SK-N-SH (cell line): ENCODE data around the gene CHPF2. TPM values are rescaled to one million over a fixed set of nuclear protein-coding genes. Genes with fewer than 3 reads are reported as not detected.

Experiments
- CTCF ChIA-PET: fragments of 300-600, 350-600 bp; formaldehyde crosslinking; extraction: SDS; loops from one replicate; lab custom pipeline; 2021; lab: Yijun Ruan, JAX
- POLR2A ChIA-PET: fragments of 350-600 bp; sonication (Branson Sonifier 250); formaldehyde crosslinking; extraction: SDS; loops from one replicate; lab custom pipeline; 2020; ENCODE audit warnings: antibody characterized with exemption, inconsistent platforms; lab: Yijun Ruan, JAX
- DNase-seq: peaks from one replicate; pipeline ENCODE4 v3.0.0; 2012
- H2AFZ ChIP-seq: fragments of 200-600 bp; sonication (generic); 2 replicates; pipeline ENCODE4 v1.8.1; 2016; ENCODE audit warnings: antibody characterized with exemption, mild to moderate bottlenecking, low read depth
- H3F3A ChIP-seq: fragments of 200-600 bp; sonication (generic); replicated peaks from 2 replicates; pipeline ENCODE3; 2016; ENCODE audit warnings: antibody characterized with exemption, mild to moderate bottlenecking; ENCODE audit not compliant: insufficient read depth
- H3K27ac ChIP-seq, 2 experiments: fragments of 200-500 bp in 1 of 2; fragments of 200-600 bp in 1 of 2; sonication (Bioruptor generic) in 1 of 2; sonication (generic), shearing (Covaris generic) in 1 of 2; 2 replicates each; pipeline versions ENCODE4 v1.5.1 to v1.6.1; 2014 to 2016; ENCODE audit warnings: low read depth in 2 of 2, inconsistent platforms in 1 of 2, low read length in 1 of 2, mild to moderate bottlenecking in 1 of 2, mixed read lengths in 1 of 2
- H3K27me3 ChIP-seq: fragments of 200-600 bp; sonication (generic), shearing (Covaris generic); 2 replicates; pipeline ENCODE4 v1.6.1; 2016; ENCODE audit warnings: mixed run types; ENCODE audit not compliant: insufficient read depth
- H3K36me3 ChIP-seq, 2 experiments: fragments of 200-500 bp in 1 of 2; fragments of 200-600 bp in 1 of 2; sonication (Bioruptor generic) in 1 of 2; sonication (generic) in 1 of 2; replicated peaks in 1 of 2; 2 replicates each; pipeline versions ENCODE3 to v1.5.1; 2014 to 2016; ENCODE audit warnings: low read length in 1 of 2, mild to moderate bottlenecking in 1 of 2; ENCODE audit not compliant: insufficient read depth in 2 of 2, control insufficient read depth in 1 of 2
- H3K4me1 ChIP-seq, 2 experiments: fragments of 200-500 bp in 1 of 2; fragments of 200-600 bp in 1 of 2; sonication (Bioruptor generic) in 1 of 2; sonication (generic), shearing (Covaris generic) in 1 of 2; 2 replicates each; pipeline versions ENCODE4 v1.5.1 to v1.6.1; 2014 to 2016; ENCODE audit warnings: low read depth in 1 of 2, low read length in 1 of 2, mixed run types in 1 of 2; ENCODE audit not compliant: insufficient read depth in 2 of 2, control insufficient read depth in 1 of 2
- H3K4me2 ChIP-seq: fragments of 200-600 bp; sonication (generic), shearing (Covaris generic); 2 replicates; pipeline ENCODE4 v1.6.1; 2017; ENCODE audit warnings: mixed run types
- H3K4me3 ChIP-seq, 2 experiments: fragments of 200-500 bp in 1 of 2; fragments of 200-600 bp in 1 of 2; sonication (Bioruptor generic) in 1 of 2; sonication (generic), shearing (Covaris generic) in 1 of 2; 2 replicates each; pipeline versions ENCODE4 v1.5.1 to v1.8.1; 2014 to 2016; ENCODE audit warnings: low read depth in 2 of 2, inconsistent platforms in 1 of 2, low read length in 1 of 2, mild to moderate bottlenecking in 1 of 2, mixed read lengths in 1 of 2, moderate library complexity in 1 of 2
- H3K79me2 ChIP-seq: fragments of 200-600 bp; sonication (generic); 2 replicates; pipeline ENCODE4 v1.8.1; 2017; ENCODE audit warnings: mild to moderate bottlenecking; ENCODE audit not compliant: insufficient read depth
- H3K9ac ChIP-seq: fragments of 200-600 bp; sonication (generic); 2 replicates; pipeline ENCODE4 v1.6.1; 2017; ENCODE audit warnings: mixed run types
- H3K9me2 ChIP-seq: fragments of 200-600 bp; sonication (generic); 2 replicates; pipeline ENCODE4 v1.6.1; 2017; ENCODE audit warnings: mixed run types
- H3K9me3 ChIP-seq: fragments of 200-600 bp; sonication (generic); 2 replicates; pipeline ENCODE4 v1.6.1; 2017; ENCODE audit warnings: mixed run types, mild to moderate bottlenecking, moderate library complexity
- H4K20me1 ChIP-seq: fragments of 200-600 bp; sonication (generic); 2 replicates; pipeline ENCODE4 v1.6.1; 2017; ENCODE audit warnings: mild to moderate bottlenecking, mixed run types; ENCODE audit not compliant: insufficient read depth
- ELF1 ChIP-seq: IDR thresholded peaks from 2 replicates; pipeline ENCODE4 v1.4.0; 2012
- EP300 ChIP-seq, 2 experiments: IDR thresholded peaks; 2 replicates each; pipeline versions ENCODE4 v1.4.0 to v1.6.1; 2012; ENCODE audit warnings: borderline replicate concordance in 1 of 2, low read depth in 1 of 2, low read length in 1 of 2
- FOSL2 ChIP-seq: IDR thresholded peaks from 2 replicates; pipeline ENCODE4 v1.4.0; 2012; ENCODE audit warnings: low read depth, mild to moderate bottlenecking, moderate library complexity, borderline replicate concordance
- FOXM1 ChIP-seq: IDR thresholded peaks from 2 replicates; pipeline ENCODE4 v1.4.0; 2012; ENCODE audit warnings: low read depth, mild to moderate bottlenecking
- GABPA ChIP-seq: IDR thresholded peaks from 2 replicates; pipeline ENCODE4 v1.4.0; 2012; ENCODE audit warnings: low read depth, mild to moderate bottlenecking
- MXI1 ChIP-seq: IDR thresholded peaks from 2 replicates; pipeline ENCODE4 v1.6.1; 2012; ENCODE audit warnings: mild to moderate bottlenecking, low read depth, low read length, improper control_type of control experiment
- NFIC ChIP-seq: IDR thresholded peaks from 2 replicates; pipeline ENCODE4 v1.4.0; 2012; ENCODE audit warnings: borderline replicate concordance
- NRF1 ChIP-seq: IDR thresholded peaks from 2 replicates; pipeline ENCODE4 v1.6.1; 2012; ENCODE audit warnings: low read depth, mild to moderate bottlenecking, low read length
- RAD21 ChIP-seq: IDR thresholded peaks from 2 replicates; pipeline ENCODE4 v1.6.1; 2012; ENCODE audit warnings: mild to moderate bottlenecking, low read length
- SIN3A ChIP-seq: IDR thresholded peaks from 2 replicates; pipeline ENCODE4 v1.6.1; 2012; ENCODE audit warnings: low read depth, mild to moderate bottlenecking, low read length, moderate library complexity, borderline replicate concordance
- SMC3 ChIP-seq: IDR thresholded peaks from 2 replicates; pipeline ENCODE4 v1.6.1; 2012; ENCODE audit warnings: low read depth, low read length, improper control_type of control experiment
- TCF12 ChIP-seq: IDR thresholded peaks from 2 replicates; pipeline ENCODE4 v1.4.0; 2012
- WGBS: methylation state at CpG from one replicate; pipeline ENCODE4 v1.1.6; 2017; ENCODE audit warnings: low lambda C conversion rate; 5-methylcytosine and 5-hydroxymethylcytosine counted together
- polyA plus RNA-seq, 3 experiments: library from polyadenylated mRNA; depleted of rRNA; stranded (reverse); fragments of >200 nt; gene quantifications; 2 replicates each; pipeline ENCODE4 v1.2.3, GENCODE V29; 2012
- TF ChIP-seq, protein P1 (sequence below): fragments of 200-600 bp; sonication (generic); IDR thresholded peaks from 2 replicates; pipeline ENCODE4 v1.6.1; 2017; ENCODE audit warnings: antibody characterized with exemption, mild to moderate bottlenecking, moderate library complexity
- TF ChIP-seq, protein P2 (sequence below): IDR thresholded peaks from 2 replicates; pipeline ENCODE4 v1.4.0; 2012; ENCODE audit warnings: low read depth, borderline replicate concordance

Gene CHPF2
- polyA plus RNA-seq, 1 of the 3 experiments (the other 2 are of a cell fraction): 68.6 TPM

DNA sequence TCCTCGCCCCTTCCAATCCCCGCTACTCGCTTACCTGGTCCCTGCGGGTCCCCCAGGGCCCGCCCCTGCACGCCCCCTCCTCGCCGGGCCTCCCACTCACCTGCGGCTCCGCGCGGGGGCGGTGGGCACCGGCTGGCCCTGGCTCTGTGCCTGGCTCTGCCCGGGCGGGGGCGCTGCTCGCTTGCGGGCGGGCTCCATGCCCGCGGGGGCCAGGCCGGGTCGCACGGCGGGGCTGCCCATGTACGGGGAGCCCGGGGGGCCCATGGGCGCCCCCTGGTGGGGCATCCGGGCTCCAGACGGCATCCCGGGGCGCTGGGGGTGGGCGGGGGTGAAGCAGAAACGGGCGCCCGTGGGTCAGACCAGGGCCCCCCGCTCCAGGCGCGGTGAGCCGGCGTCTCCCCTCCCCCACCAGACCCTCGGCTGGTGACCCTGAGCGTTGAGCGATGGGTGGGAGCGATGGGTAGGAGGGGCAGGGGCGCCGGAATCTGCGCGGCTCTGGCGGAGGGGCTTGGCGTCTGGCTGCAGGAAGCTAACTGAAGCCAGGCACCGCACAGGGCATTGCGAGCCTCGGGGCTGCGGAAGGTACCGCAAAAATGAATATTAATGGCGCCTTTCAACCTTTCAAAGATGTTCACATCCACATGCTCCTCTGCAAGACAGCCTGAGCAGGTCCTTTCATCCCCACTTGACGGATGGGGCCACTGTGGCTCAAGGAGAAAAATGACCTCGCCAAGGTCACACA is 13.2 kb downstream of the CHPF2 start:
- peaks cover 17% of the 10 kb centered on the region for H4K20me1 ChIP-seq
- H3K27ac ChIP-seq: no peak overlapping the region
- no peak overlapping the region for H2AFZ ChIP-seq
- H3K4me3 ChIP-seq: peak overlapping the region; percentile 39 to 46
- 37% methylated on average over 28 of the region's 60 CpGs for WGBS
- no peaks in the 10 kb centered on the region for H3K9me2 ChIP-seq
- H3K79me2 ChIP-seq: peaks cover 18% of the 10 kb centered on the region
- POLR2A ChIA-PET: interaction anchor here (0.6 to 3.7 kb wide), 3 partner anchors 7 to 18 kb away, joined by 3 to 20 read pairs (median 7); partner anchors contain the start of gene ABCF2
- H3K36me3 ChIP-seq: peaks cover 9 to 24% of the 10 kb centered on the region in 2 experiments
- no peak overlapping the region for H3K9ac ChIP-seq
- TF ChIP-seq SMC3 (peak; percentile 27; the same call in 1 of the 2 replicates), SIN3A (no peak), RAD21 (peak; percentile 38), ELF1 (no peak), TCF12 (no peak), FOXM1 (no peak), MXI1 (no peak)
- TF ChIP-seq, protein P1, sequence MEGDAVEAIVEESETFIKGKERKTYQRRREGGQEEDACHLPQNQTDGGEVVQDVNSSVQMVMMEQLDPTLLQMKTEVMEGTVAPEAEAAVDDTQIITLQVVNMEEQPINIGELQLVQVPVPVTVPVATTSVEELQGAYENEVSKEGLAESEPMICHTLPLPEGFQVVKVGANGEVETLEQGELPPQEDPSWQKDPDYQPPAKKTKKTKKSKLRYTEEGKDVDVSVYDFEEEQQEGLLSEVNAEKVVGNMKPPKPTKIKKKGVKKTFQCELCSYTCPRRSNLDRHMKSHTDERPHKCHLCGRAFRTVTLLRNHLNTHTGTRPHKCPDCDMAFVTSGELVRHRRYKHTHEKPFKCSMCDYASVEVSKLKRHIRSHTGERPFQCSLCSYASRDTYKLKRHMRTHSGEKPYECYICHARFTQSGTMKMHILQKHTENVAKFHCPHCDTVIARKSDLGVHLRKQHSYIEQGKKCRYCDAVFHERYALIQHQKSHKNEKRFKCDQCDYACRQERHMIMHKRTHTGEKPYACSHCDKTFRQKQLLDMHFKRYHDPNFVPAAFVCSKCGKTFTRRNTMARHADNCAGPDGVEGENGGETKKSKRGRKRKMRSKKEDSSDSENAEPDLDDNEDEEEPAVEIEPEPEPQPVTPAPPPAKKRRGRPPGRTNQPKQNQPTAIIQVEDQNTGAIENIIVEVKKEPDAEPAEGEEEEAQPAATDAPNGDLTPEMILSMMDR: peak; percentile 62
- no peaks in the 10 kb centered on the region for H3K9me3 ChIP-seq
- H3K4me1 ChIP-seq: peaks cover 37 to 53% of the 10 kb centered on the region in 2 experiments
- H3F3A ChIP-seq: peaks cover 39% of the 10 kb centered on the region
- H3K27me3 ChIP-seq: no peaks in the 10 kb centered on the region
- peak overlapping the region; percentile 90 for H3K4me2 ChIP-seq
- CTCF ChIA-PET: interaction anchor here (0.6 to 6.2 kb wide), 57 partner anchors 7 to 347 kb away, joined by 3 to 122 read pairs (median 6); partner anchors contain the start of genes ABCF2, ASB10, CHPF2 and NUB1
- DNase-seq: peak; percentile 97

DNA sequence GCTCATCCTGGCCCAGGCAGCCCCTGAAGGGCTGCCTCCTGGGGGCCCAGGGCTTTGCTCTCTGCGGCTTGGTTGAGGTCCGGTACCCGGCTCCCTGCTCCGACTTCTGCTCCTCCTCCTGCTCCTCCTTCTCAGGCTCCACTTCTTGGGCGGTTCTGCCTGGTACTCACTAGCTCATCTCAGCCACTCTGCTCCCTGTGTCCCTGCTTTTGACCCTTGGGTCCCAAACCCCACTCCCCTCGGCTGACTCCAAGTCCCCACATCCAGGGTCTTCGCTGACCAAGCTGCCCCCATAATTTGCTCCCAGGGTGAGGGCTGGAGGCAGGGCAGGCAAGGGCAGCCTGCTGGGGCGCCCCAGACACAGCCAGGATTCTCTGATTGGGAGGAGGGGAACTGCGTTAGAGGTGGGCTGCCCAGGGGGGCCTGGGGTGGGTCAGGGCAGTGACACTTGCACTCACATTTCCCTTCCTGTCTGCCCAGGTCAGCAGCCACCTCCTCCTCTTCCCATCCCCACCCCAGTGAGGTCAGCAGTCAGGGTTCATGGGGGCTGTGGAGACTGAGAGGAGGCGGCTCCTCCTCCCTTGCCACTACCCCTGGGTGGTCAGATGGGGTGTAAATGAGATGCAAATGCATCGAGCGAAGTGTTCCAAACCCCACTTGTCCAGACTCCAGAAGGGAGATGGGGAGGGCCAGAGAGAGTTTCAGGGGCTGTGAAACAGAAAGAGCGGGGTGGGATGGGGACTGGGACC is 14.0 kb downstream of the CHPF2 start:
- Histone ChIP-seq H3K4me1 (peaks cover 43 to 57% of the 10 kb centered on the region in 2 experiments), H3K9me3 (no peaks in the 10 kb centered on the region), H3K4me2 (peak overlapping the region; percentile 90; the same call in 1 of the 2 replicates), H3K9ac (no peak overlapping the region), H3F3A (peaks cover 36% of the 10 kb centered on the region), H3K27ac (no peak overlapping the region), H3K36me3 (peaks cover 2 to 18% of the 10 kb centered on the region in 2 experiments), H3K4me3 (no peak overlapping the region; a peak in 1 of 4 replicates), H3K79me2 (peaks cover 18% of the 10 kb centered on the region), H4K20me1 (peaks cover 16% of the 10 kb centered on the region), H3K9me2 (no peaks in the 10 kb centered on the region), H3K27me3 (no peaks in the 10 kb centered on the region), H2AFZ (no peak overlapping the region)
- ChIA-PET CTCF (interaction anchor here (0.6 to 6.2 kb wide), 27 partner anchors 10 to 348 kb away, joined by 3 to 122 read pairs (median 3); partner anchors contain the start of genes ABCF2 and CHPF2), POLR2A (interaction anchor here (1.6 to 3.7 kb wide), 2 partner anchors 15 to 19 kb away, joined by 7 to 20 read pairs; partner anchors contain the start of gene ABCF2)
- peak; percentile 31 for DNase-seq
- TF ChIP-seq NRF1: no peak
- no peak for TF ChIP-seq NFIC
- TF ChIP-seq, protein P2, sequence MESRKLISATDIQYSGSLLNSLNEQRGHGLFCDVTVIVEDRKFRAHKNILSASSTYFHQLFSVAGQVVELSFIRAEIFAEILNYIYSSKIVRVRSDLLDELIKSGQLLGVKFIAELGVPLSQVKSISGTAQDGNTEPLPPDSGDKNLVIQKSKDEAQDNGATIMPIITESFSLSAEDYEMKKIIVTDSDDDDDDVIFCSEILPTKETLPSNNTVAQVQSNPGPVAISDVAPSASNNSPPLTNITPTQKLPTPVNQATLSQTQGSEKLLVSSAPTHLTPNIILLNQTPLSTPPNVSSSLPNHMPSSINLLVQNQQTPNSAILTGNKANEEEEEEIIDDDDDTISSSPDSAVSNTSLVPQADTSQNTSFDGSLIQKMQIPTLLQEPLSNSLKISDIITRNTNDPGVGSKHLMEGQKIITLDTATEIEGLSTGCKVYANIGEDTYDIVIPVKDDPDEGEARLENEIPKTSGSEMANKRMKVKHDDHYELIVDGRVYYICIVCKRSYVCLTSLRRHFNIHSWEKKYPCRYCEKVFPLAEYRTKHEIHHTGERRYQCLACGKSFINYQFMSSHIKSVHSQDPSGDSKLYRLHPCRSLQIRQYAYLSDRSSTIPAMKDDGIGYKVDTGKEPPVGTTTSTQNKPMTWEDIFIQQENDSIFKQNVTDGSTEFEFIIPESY: no peak
- TF ChIP-seq GABPA: no peak
- no peak for TF ChIP-seq TCF12
- TF ChIP-seq FOSL2: no peak
- TF ChIP-seq EP300 (IDR thresholded peaks at IDR 0.05; ENCODE audit: borderline replicate concordance in 1 of 2, low read depth in 1 of 2, low read length in 1 of 2): no peak
- WGBS: 89% methylated on average over 11 of the region's 13 CpGs
